ENCODE measurements around the gene RBP3.

DNA sequence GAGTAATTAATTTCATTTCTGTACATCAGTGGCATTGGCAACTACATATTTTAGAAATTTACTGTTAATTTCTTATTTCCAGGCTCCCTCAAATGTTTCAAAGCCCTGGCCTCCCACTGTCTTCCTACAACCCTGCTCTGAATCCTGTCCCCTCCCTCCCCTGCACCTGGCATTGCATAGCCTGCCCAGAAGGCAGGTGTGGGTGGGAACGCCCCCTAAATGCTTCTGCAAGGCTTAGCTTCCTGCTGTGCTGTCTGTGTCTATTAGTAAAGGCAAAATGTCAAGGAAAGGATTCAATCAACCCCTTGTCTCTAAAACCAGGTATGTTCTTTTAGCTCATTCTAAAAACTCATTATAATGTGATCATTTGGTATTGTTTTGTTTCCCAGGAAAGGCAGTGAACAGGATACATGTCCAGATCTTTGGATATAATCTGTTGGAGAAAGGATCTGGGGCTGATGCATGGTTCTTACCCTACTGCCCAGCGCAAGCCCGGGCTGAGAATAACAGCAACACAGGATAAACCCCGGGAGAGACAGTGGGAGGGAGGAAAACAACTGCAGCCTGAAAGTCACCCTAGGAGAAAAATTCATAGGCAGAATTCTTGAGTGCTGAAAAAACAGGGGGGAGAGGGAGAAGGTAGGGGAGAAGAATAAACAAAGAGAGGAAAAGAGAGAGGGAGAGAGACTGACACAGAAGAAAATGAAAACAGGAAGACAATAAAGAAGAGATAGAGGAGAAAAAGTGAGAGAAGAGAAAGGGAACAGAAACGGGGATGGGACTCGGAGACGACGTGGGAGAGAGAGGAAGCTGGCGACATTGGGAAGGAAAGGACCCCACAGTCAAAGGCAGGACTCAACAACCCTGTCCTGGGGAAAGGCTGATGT lies 35.3 kb downstream of the RBP3 start:
- TF ChIP-seq, protein P1, sequence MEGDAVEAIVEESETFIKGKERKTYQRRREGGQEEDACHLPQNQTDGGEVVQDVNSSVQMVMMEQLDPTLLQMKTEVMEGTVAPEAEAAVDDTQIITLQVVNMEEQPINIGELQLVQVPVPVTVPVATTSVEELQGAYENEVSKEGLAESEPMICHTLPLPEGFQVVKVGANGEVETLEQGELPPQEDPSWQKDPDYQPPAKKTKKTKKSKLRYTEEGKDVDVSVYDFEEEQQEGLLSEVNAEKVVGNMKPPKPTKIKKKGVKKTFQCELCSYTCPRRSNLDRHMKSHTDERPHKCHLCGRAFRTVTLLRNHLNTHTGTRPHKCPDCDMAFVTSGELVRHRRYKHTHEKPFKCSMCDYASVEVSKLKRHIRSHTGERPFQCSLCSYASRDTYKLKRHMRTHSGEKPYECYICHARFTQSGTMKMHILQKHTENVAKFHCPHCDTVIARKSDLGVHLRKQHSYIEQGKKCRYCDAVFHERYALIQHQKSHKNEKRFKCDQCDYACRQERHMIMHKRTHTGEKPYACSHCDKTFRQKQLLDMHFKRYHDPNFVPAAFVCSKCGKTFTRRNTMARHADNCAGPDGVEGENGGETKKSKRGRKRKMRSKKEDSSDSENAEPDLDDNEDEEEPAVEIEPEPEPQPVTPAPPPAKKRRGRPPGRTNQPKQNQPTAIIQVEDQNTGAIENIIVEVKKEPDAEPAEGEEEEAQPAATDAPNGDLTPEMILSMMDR (IDR thresholded peaks at IDR 0.05) = no peak
- TF ChIP-seq POLR2A (IDR thresholded peaks at IDR 0.05) = no peak

Data from adrenal gland (tissue), 5 donors.